Transverse colon (tissue), 4 donors: Measurements from ENCODE around the gene SCGB1A1. TPM values are rescaled to one million over a fixed set of nuclear protein-coding genes. Genes with fewer than 3 reads are reported as not detected.

Experiments
- DNase-seq: peaks from one replicate; pipeline ENCODE4 v3.0.0-alpha.2; 2019
- H3K27ac ChIP-seq, 4 donors: fragments of 200-600 bp; sonication (generic); 2 replicates each; pipeline ENCODE4 v1.5.1; 2016 to 2018; ENCODE audit warnings: inconsistent platforms in 4 of 4
- H3K27me3 ChIP-seq: fragments of 200-600 bp; sonication (generic); 2 replicates; pipeline ENCODE4 v1.5.1; 2017; ENCODE audit warnings: inconsistent platforms
- H3K36me3 ChIP-seq, 4 donors: fragments of 200-600 bp; sonication (generic); 2 replicates each; pipeline ENCODE4 v1.5.1; 2017 to 2019; ENCODE audit warnings: inconsistent platforms in 4 of 4
- H3K4me1 ChIP-seq, 4 donors: fragments of 200-600 bp; sonication (generic); 2 replicates each; pipeline ENCODE4 v1.5.1; 2017 to 2020; ENCODE audit warnings: inconsistent platforms in 4 of 4
- H3K4me3 ChIP-seq, 4 donors: fragments of 200-600 bp; sonication (generic); 1 replicate in 1 of 4; 2 replicates in 3 of 4; pipeline versions ENCODE4 v1.5.1 to v1.6.1; 2017 to 2019; ENCODE audit warnings: inconsistent platforms in 4 of 4
- H3K9me3 ChIP-seq, 2 donors: fragments of 200-600 bp; sonication (generic); 2 replicates each; pipeline ENCODE4 v1.5.1; 2017 to 2019; ENCODE audit warnings: inconsistent platforms in 2 of 2
- CTCF ChIP-seq, 5 experiments: fragments of 200-600 bp in 3 of 5; fragments of 450-650 bp in 2 of 5; sonication (generic) in 3 of 5; IDR thresholded peaks; 1 replicate in 2 of 5; 2 replicates in 3 of 5; pipeline ENCODE4 v1.5.1; 2016 to 2017; ENCODE audit warnings: antibody characterized with exemption in 5 of 5, inconsistent platforms in 3 of 5, mild to moderate bottlenecking in 2 of 5, moderate library complexity in 1 of 5
- EP300 ChIP-seq: sonication (generic); formaldehyde crosslinking; IDR thresholded peaks from one replicate; pipeline ENCODE4 v1.6.1; 2017; ENCODE audit warnings: antibody characterized with exemption, low read depth
- POLR2A ChIP-seq: fragments of 450-650 bp; IDR thresholded peaks from one replicate; pipeline ENCODE4 v1.6.1; 2016; ENCODE audit warnings: antibody characterized with exemption, mild to moderate bottlenecking, moderate library complexity
- POLR2AphosphoS5 ChIP-seq, 3 donors: sonication (generic); formaldehyde crosslinking; IDR thresholded peaks; one replicate each; pipeline ENCODE4 v1.6.1; 2016; ENCODE audit warnings: antibody characterized with exemption in 3 of 3
- WGBS, 2 donors: methylation state at CpG; one replicate each; pipeline ENCODE4 v1.1.5; 2018; ENCODE audit warnings: low coverage in 1 of 2; 5-methylcytosine and 5-hydroxymethylcytosine counted together
- in situ Hi-C, 4 donors: fragments of 200-750 bp; cut with MboI; loops; one replicate each; pipeline versions ENCODE4 v1.15.0 to v1.15.1; 2017; ENCODE audit warnings: low sequenced_read_pairs in 3 of 4, low pct_ligation_motif_present in 1 of 4, low pct_unique_long_range_greater_than_20kb in 1 of 4
- intact Hi-C: fragments of 100-400 bp; cut with DNase I; formaldehyde crosslinking; loops from one replicate; pipeline ENCODE4 v1.15.1; 2023; ENCODE audit warnings: low total_unique reads
- total RNA-seq, 4 donors: library from RNA; depleted of rRNA; stranded (reverse); fragments of >200 nt; gene quantifications; one replicate each; pipeline ENCODE4 v1.1.0, GENCODE V29; 2016

Gene SCGB1A1, protein sequence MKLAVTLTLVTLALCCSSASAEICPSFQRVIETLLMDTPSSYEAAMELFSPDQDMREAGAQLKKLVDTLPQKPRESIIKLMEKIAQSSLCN
- total RNA-seq = not detected

GRCh38 chr11:62418733-62419132 is at the start of gene SCGB1A1:
Gene SCGB1A1, plus strand, starts transcription at chr11:62419033. Its CDS starts 63 bp downstream, at chr11:62419096.
- 69% methylated on average over 4 of the region's 4 CpGs; no CpG with 5 or more reads in 1 of the 2 donors for WGBS, 2 donors
- in situ Hi-C loops = loop anchor here in 1 of 4 donors (25.0 kb wide), 1 partner anchor 269 kb away; the partner anchor contains the start of genes LRRN4CL and UBXN1
- no peak for DNase-seq
- peaks cover 9 to 36% (median 14%) of the 10 kb centered on the region in 4 donors for H3K4me1 ChIP-seq
- TF ChIP-seq EP300 (no peak), CTCF (IDR thresholded peaks at IDR 0.05) (no peak), POLR2AphosphoS5 (IDR thresholded peaks at IDR 0.05) (no peak), POLR2A (no peak)
- H3K36me3 ChIP-seq = no peaks in the 10 kb centered on the region
- no peaks in the 10 kb centered on the region for H3K27me3 ChIP-seq
- H3K27ac ChIP-seq = peak within 1 kb of the TSS; percentile 59 to 81 (median 72)
- no peak within 1 kb of the TSS for H3K4me3 ChIP-seq
- H3K9me3 ChIP-seq = no peaks in the 10 kb centered on the region
- intact Hi-C loops = no loop called here

DNA sequence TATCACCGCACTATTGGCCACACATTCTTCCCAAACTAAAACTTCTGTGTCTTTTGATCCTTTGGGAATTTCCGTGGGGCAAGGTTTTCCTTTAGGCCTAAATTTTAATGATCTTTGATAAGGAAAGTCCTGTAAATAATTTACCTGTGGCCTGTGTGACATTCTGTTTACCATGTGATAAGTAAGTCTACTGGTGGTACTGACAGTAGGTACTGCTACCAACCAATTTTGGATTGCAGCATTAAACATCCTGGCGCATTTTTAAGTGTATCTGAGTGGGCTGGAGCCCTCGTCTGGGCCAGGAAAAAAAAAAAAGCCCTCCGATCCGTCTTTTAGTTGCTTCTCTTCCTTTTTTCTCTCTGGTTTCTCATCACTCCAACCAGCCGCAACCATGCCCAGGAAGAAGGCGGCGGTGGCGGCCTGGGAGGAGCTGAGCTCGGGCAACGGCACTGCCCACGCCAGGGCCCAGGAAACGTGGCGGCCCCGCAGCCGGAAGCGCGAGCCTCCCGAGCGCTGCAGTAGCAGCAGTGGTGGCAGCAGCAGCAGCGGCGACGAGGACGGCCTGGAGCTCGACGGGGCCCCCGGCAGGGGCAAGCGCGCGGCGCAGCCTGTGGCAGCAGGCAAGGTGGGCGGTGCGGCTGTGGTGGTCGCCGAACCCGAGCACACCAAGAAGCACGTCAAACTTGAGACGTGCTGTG is 47.9 kb upstream of the SCGB1A1 start:
- in situ Hi-C loops = no loop called here
- TF ChIP-seq CTCF (IDR thresholded peaks at IDR 0.05) = no peak
- TF ChIP-seq POLR2AphosphoS5 (IDR thresholded peaks at IDR 0.05) = no peak
- TF ChIP-seq POLR2A = no peak
- no peak for TF ChIP-seq EP300
- Histone ChIP-seq H3K36me3 (no peaks in the 10 kb centered on the region), H3K4me1 (peaks cover 0 to 36% (median 24%) of the 10 kb centered on the region in 4 donors), H3K4me3 (peak overlapping the region in 2 of 4 donors; percentile 15 to 37), H3K9me3 (no peaks in the 10 kb centered on the region), H3K27me3 (no peaks in the 10 kb centered on the region), H3K27ac (peak overlapping the region; percentile 76 to 88 (median 87))
- DNase-seq = peak; percentile 64
- WGBS, 2 donors = 27 to 43% methylated on average over 3 to 30 of the region's 39 CpGs
- intact Hi-C loops = no loop called here

DNA sequence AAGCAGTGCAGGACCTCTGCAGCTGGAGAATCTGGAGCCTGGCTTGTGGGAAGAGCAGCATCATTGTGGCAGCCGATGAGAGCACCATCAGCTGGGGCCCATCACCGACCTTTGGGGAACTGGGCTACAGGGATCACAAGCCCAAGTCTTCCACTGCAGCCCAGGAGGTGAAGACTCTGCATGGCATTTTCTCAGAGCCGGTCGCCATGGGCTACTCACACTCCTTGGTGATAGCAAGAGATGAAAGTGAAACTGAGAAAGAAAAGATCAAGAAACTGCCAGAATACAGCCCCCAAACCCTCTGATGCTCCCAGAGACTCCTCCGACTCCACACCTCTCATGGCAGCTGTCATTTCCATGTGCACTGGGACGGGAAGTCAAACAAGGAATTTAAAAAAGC is 46.0 kb upstream of the SCGB1A1 start:
- intact Hi-C loops (no loop called here), in situ Hi-C loops (no loop called here)
- H3K27me3 ChIP-seq = no peaks in the 10 kb centered on the region
- H3K36me3 ChIP-seq = no peaks in the 10 kb centered on the region
- no peak overlapping the region for H3K27ac ChIP-seq
- H3K9me3 ChIP-seq = no peaks in the 10 kb centered on the region
- H3K4me3 ChIP-seq = no peak overlapping the region
- H3K4me1 ChIP-seq = peaks cover 0 to 35% (median 24%) of the 10 kb centered on the region in 4 donors
- TF ChIP-seq EP300 (no peak), POLR2A (no peak), POLR2AphosphoS5 (IDR thresholded peaks at IDR 0.05) (no peak), CTCF (IDR thresholded peaks at IDR 0.05) (no peak)
- no peak for DNase-seq
- WGBS, 2 donors = 81 to 100% methylated on average over 1 to 6 of the region's 6 CpGs

DNA sequence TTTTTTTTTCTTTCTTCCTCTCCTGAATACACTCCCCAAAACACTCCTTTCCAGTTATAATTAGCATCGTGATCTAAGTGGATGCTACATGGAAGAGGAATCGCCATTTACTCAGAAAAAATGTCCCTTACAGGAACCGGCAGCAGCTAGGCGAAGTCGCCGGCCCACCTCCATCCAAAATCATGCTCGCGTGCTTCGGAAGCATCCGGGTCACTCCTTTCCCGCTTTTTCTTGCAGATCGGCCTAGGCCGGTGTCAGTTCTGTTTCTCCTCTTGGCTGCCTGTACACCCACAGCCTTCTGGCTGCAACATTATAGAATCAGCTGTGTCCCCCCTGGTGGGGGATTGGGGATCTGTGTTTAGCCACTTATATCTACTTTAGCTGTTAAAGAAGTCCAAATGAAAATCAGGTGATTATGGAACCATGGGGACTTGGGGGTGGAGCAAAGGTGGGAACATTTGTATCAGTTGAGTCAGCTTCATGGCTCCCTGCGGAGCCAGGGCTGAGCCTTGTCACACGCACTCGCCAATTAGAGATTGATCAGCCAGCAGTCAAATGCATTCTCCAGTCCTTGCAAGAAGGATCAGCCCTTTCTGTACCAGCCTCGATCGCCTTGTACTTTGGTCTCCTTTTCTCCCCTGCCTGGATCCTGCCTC is 45.2 kb upstream of the SCGB1A1 start:
- no peak overlapping the region for H3K4me3 ChIP-seq
- in situ Hi-C loops (no loop called here), intact Hi-C loops (no loop called here)
- 95 to 96% methylated on average over 10 to 18 of the region's 18 CpGs for WGBS, 2 donors
- no peaks in the 10 kb centered on the region for H3K27me3 ChIP-seq
- H3K4me1 ChIP-seq = peaks cover 0 to 33% (median 22%) of the 10 kb centered on the region in 4 donors
- DNase-seq = no peak
- no peak overlapping the region for H3K27ac ChIP-seq
- TF ChIP-seq CTCF (IDR thresholded peaks at IDR 0.05) = no peak
- TF ChIP-seq POLR2AphosphoS5 (IDR thresholded peaks at IDR 0.05) = no peak
- no peaks in the 10 kb centered on the region for H3K9me3 ChIP-seq
- H3K36me3 ChIP-seq = no peaks in the 10 kb centered on the region
